Parathyroid adenoma (tissue), 2 donors: ENCODE data around the gene TECTB.

Source experiments
- H2AFZ ChIP-seq: fragments of 300-600 bp; sonication (generic); one replicate; pipeline ENCODE4 v1.7.0; 2017; ENCODE audit warnings: antibody characterized with exemption, mild to moderate bottlenecking
- H3K27ac ChIP-seq: fragments of 300-600 bp; sonication (generic); one replicate; pipeline ENCODE4 v1.7.0; 2017
- H3K27me3 ChIP-seq: fragments of 300-600 bp; sonication (generic); one replicate; pipeline ENCODE4 v1.7.0; 2017; ENCODE audit warnings: low read length; ENCODE audit not compliant: control insufficient read depth, insufficient read depth
- H3K36me3 ChIP-seq: fragments of 300-600 bp; sonication (generic); one replicate; pipeline ENCODE4 v1.7.0; 2017; ENCODE audit warnings: low read length; ENCODE audit not compliant: control insufficient read depth, insufficient read depth
- H3K4me1 ChIP-seq: fragments of 300-600 bp; sonication (generic); one replicate; pipeline ENCODE4 v1.7.0; 2017; ENCODE audit warnings: control low read depth
- H3K4me2 ChIP-seq: fragments of 300-600 bp; sonication (generic); one replicate; pipeline ENCODE4 v1.7.0; 2017; ENCODE audit warnings: low read length
- H3K4me3 ChIP-seq: fragments of 300-600 bp; sonication (generic); one replicate; pipeline ENCODE4 v1.7.0; 2017; ENCODE audit warnings: low read depth, low read length
- H3K79me2 ChIP-seq: fragments of 300-600 bp; sonication (generic); one replicate; pipeline ENCODE4 v1.7.0; 2017; ENCODE audit warnings: control low read depth
- H3K9ac ChIP-seq: fragments of 300-600 bp; sonication (generic); one replicate; pipeline ENCODE4 v1.7.0; 2017; ENCODE audit warnings: mild to moderate bottlenecking
- H3K9me3 ChIP-seq: fragments of 300-600 bp; sonication (generic); one replicate; pipeline ENCODE4 v1.7.0; 2017; ENCODE audit warnings: low read length; ENCODE audit not compliant: control insufficient read depth
- TF ChIP-seq, protein P1 (sequence below): fragments of 300-600 bp; sonication (generic); IDR thresholded peaks from one replicate; pipeline ENCODE4 v1.7.0; 2017; ENCODE audit warnings: antibody characterized with exemption, mild to moderate bottlenecking
- donor health status: primary hyperparathyroidism.

The TECTB gene

DNA sequence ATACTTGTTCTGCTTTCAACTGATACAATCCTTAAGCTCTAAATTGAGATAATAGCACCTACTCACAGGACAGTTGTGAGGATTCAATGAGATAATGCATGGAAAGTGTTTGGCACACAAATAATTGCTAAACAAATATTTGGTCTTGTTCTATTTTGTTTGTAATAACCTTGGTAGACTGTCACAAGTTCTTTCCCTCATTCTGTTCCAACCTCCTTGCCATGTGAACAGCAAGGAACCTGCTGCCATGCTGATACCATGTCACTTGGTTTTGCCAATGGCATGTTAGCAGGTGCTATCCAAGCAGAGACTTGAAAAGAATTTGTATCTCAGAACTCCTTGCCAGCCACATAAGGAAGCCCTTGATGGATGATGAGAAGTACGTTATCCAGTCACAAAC lies 24.8 kb upstream of the TECTB start:
- Histone ChIP-seq H3K4me2 (no peak overlapping the region), H2AFZ (no peak overlapping the region), H3K4me1 (no peaks in the 10 kb centered on the region), H3K4me3 (no peak overlapping the region), H3K27me3 (no peaks in the 10 kb centered on the region), H3K79me2 (no peaks in the 10 kb centered on the region), H3K9ac (no peak overlapping the region), H3K9me3 (no peaks in the 10 kb centered on the region), H3K27ac (no peak overlapping the region), H3K36me3 (no peaks in the 10 kb centered on the region)
- TF ChIP-seq, protein P1, sequence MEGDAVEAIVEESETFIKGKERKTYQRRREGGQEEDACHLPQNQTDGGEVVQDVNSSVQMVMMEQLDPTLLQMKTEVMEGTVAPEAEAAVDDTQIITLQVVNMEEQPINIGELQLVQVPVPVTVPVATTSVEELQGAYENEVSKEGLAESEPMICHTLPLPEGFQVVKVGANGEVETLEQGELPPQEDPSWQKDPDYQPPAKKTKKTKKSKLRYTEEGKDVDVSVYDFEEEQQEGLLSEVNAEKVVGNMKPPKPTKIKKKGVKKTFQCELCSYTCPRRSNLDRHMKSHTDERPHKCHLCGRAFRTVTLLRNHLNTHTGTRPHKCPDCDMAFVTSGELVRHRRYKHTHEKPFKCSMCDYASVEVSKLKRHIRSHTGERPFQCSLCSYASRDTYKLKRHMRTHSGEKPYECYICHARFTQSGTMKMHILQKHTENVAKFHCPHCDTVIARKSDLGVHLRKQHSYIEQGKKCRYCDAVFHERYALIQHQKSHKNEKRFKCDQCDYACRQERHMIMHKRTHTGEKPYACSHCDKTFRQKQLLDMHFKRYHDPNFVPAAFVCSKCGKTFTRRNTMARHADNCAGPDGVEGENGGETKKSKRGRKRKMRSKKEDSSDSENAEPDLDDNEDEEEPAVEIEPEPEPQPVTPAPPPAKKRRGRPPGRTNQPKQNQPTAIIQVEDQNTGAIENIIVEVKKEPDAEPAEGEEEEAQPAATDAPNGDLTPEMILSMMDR: no peak

DNA sequence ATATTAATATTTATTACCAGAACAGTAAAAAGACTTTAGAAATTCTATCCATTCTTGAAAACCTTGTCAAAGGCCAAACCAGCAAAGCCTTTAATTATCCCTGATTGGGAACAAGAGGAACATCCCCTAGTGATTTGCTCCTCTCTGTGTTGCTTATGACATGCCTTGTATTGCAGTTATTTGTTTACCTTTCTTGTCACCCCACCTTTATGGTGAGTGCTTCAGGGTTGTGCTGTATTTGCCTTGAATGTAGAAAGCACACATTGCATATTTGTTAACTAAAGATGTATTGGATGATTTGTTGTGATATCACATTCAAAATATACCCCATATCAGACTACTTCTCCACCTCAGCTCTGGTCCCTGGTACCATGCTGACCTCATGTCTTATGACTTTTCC lies 23.5 kb upstream of the TECTB start:
- H3K4me3 ChIP-seq: no peak overlapping the region
- no peaks in the 10 kb centered on the region for H3K36me3 ChIP-seq
- no peak overlapping the region for H3K9ac ChIP-seq
- H2AFZ ChIP-seq: no peak overlapping the region
- H3K4me1 ChIP-seq: no peaks in the 10 kb centered on the region
- no peaks in the 10 kb centered on the region for H3K9me3 ChIP-seq
- H3K4me2 ChIP-seq: no peak overlapping the region
- H3K79me2 ChIP-seq: no peaks in the 10 kb centered on the region
- H3K27ac ChIP-seq: no peak overlapping the region
- no peaks in the 10 kb centered on the region for H3K27me3 ChIP-seq
- TF ChIP-seq, protein P1: no peak

DNA sequence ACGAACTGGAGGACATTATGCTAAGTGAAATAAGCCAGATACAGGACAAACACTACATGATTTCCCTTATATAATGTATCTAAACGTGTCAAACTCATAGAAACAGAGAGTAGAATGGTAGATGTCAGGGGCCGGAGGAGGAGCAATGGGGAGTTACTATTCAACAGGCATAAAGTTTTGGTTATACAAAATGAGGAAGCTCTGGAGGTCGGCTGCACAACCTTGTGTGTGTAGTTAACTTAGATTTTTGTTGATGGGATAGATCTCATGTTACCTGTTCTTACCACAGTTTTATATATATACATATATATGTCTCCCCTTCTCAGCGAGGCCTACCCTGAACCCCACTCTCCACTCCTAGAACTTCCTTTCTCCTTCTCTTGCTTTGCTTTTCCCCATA lies 22.4 kb upstream of the TECTB start:
- Histone ChIP-seq H3K9ac (no peak overlapping the region), H2AFZ (no peak overlapping the region), H3K27me3 (no peaks in the 10 kb centered on the region), H3K27ac (no peak overlapping the region), H3K9me3 (no peaks in the 10 kb centered on the region), H3K36me3 (no peaks in the 10 kb centered on the region), H3K4me1 (no peaks in the 10 kb centered on the region), H3K4me2 (no peak overlapping the region), H3K79me2 (no peaks in the 10 kb centered on the region), H3K4me3 (no peak overlapping the region)
- TF ChIP-seq, protein P1: no peak

DNA sequence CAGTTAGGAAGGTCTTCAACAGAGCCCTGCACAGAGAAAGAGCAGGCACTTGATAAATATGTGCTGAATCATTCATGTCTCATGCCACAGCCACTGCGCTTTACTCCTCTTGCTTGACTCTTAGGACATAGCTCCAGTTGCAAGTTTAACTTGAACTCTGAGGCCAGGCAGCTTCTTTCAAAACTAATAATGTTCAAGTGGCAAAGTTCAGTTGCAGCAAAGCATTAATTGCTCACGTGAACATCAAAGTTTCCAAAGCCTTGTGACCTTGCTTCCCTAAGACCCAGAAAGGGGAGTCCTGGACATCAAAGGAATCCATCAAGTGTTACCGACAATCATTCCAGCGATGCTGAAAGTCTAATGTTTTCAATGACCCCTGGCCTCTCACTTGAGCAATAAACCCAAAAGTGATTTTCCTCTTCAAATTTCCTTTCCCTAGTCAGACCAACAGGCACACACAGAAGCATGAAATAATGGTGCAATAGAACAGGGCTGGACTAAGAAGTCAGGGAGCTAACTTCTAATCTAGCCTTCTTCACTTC lies 21.8 kb upstream of the TECTB start:
- Histone ChIP-seq H3K4me2 (no peak overlapping the region), H3K4me3 (no peak overlapping the region), H3K9me3 (no peaks in the 10 kb centered on the region), H3K36me3 (no peaks in the 10 kb centered on the region), H3K4me1 (no peaks in the 10 kb centered on the region), H2AFZ (no peak overlapping the region), H3K27ac (no peak overlapping the region), H3K9ac (no peak overlapping the region), H3K27me3 (no peaks in the 10 kb centered on the region), H3K79me2 (no peaks in the 10 kb centered on the region)
- TF ChIP-seq, protein P1: no peak

DNA sequence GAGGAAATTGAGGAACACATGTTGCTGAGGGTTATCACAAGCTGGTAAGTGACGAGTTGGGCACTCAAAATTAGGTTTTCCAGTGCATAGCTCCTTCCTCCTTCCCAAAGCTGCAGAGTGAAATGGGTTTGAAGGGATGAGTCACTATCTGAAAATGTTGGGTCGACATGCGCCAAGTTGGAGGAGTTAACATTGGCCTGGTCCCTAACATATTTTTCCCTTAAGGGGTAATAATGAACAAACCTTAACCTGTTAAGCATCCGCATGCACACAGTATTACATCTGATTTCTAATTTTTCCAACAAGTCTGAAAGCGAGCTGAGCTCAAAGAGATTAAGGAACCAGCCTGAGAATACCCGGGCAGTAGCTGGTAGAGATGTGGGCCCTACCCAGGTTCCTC lies 20.7 kb upstream of the TECTB start:
- Histone ChIP-seq H3K27ac (no peak overlapping the region), H3K4me3 (no peak overlapping the region), H3K9ac (no peak overlapping the region)

More for the DNA sequence above, 20.7 kb upstream of the TECTB start:
- Histone ChIP-seq H3K4me1 (no peaks in the 10 kb centered on the region), H2AFZ (no peak overlapping the region), H3K9me3 (no peaks in the 10 kb centered on the region), H3K36me3 (no peaks in the 10 kb centered on the region), H3K27me3 (no peaks in the 10 kb centered on the region), H3K4me2 (no peak overlapping the region), H3K79me2 (no peaks in the 10 kb centered on the region)
- TF ChIP-seq, protein P1: no peak
